ENCODE results near the gene LITAFD. TPM values are rescaled to one million over a fixed set of nuclear protein-coding genes. Genes with fewer than 3 reads are reported as not detected.

LITAFD gene
- total RNA-seq, 1 donor from 2014 or later = not detected

- intact Hi-C loops (cut with micrococcal nuclease) = no loop called here
- DNase-seq = no peak
- no peak for ATAC-seq
These were observed 52.5 kb downstream of the LITAFD start for GRCh38 chr16:8934601-8935000.

Other genes with a start within 250 kb of the LITAFD start
- gene ABAT, start 207.7 kb upstream of the LITAFD start, total RNA-seq = 2.6 TPM
- gene TMEM186, start 84.7 kb upstream of the LITAFD start, total RNA-seq = 13.0 TPM
- 15.3 TPM for gene PMM2, start 84.5 kb upstream of the LITAFD start, total RNA-seq
- gene CARHSP1, start 13.3 kb upstream of the LITAFD start, total RNA-seq = 23.8 TPM
- gene USP7, start 81.6 kb downstream of the LITAFD start, total RNA-seq = 68.0 TPM
- gene HAPSTR1, start 209.3 kb downstream of the LITAFD start, total RNA-seq = 53.0 TPM

Data from left ventricle myocardium superior (tissue), 1 donor.